Measurements from ENCODE around the gene EPOP. TPM values are rescaled to one million over a fixed set of nuclear protein-coding genes. Genes with fewer than 3 reads are reported as not detected.

Gene EPOP
- total RNA-seq, 2 experiments from 2014 or later: 11.8 to 27.2 TPM

- Histone ChIP-seq H3K4me2 (ENCODE audit: low read length) (peak overlapping the region; percentile 94), H3K79me2 (ENCODE audit: insufficient read depth, low read depth, low read length) (no peaks in the 10 kb centered on the region), H3K9me3 (ENCODE audit: low read length) (no peaks in the 10 kb centered on the region), H4K20me1 (ENCODE audit: insufficient read depth, low read length) (no peaks in the 10 kb centered on the region), H3K36me3 (ENCODE audit: insufficient read depth, low read length) (no peaks in the 10 kb centered on the region), H2AFZ (ENCODE audit: low read length) (peak overlapping the region; percentile 60), H3K4me1 (ENCODE audit: insufficient read depth, low read length, poor library complexity, severe bottlenecking) (peaks cover 37% of the 10 kb centered on the region), H3K9me2 (ENCODE audit: insufficient read depth, low read length) (no peaks in the 10 kb centered on the region), H3K4me3 (ENCODE audit: low read depth, low read length, poor library complexity, severe bottlenecking) (peak overlapping the region; percentile 83), H3K27ac (ENCODE audit: low read depth, low read length, poor library complexity, severe bottlenecking) (peak overlapping the region; percentile 31)
- DNase-seq (ENCODE audit: low spot score): peak; percentile 56
- TSS peak; percentile 65 for BruUV-seq (replicated peaks)
- POLR2A ChIA-PET: no interaction called here
- intact Hi-C loops (cut with micrococcal nuclease; ENCODE audit: unreplicated experiment): no loop called here
- CTCF ChIA-PET (ENCODE audit: unreplicated experiment): no interaction called here
- TF ChIP-seq EZH2phosphoT487 (IDR thresholded peaks at IDR 0.05; ENCODE audit: borderline replicate concordance, low read depth, low read length) (no peak), CTCF (conservative IDR thresholded peaks at IDR 0.05; ENCODE audit: low read length) (peak; percentile 72)
Observed at GRCh38 chr17:38674014-38674748, 576 bp downstream of the EPOP start.

- Histone ChIP-seq H3K4me1 (ENCODE audit: insufficient read depth, low read length, poor library complexity, severe bottlenecking) (peaks cover 37% of the 10 kb centered on the region), H3K36me3 (ENCODE audit: insufficient read depth, low read length) (no peaks in the 10 kb centered on the region), H3K9me3 (ENCODE audit: low read length) (no peaks in the 10 kb centered on the region), H3K79me2 (ENCODE audit: insufficient read depth, low read depth, low read length) (no peaks in the 10 kb centered on the region), H3K4me3 (ENCODE audit: low read depth, low read length, poor library complexity, severe bottlenecking) (peak overlapping the region; percentile 83), H2AFZ (ENCODE audit: low read length) (no peak overlapping the region), H3K9me2 (ENCODE audit: insufficient read depth, low read length) (no peaks in the 10 kb centered on the region), H3K27ac (ENCODE audit: low read depth, low read length, poor library complexity, severe bottlenecking) (no peak overlapping the region), H3K4me2 (ENCODE audit: low read length) (peak overlapping the region; percentile 94), H4K20me1 (ENCODE audit: insufficient read depth, low read length) (no peaks in the 10 kb centered on the region)
- no TSS peak for BruUV-seq (replicated peaks)
- CTCF ChIA-PET (ENCODE audit: unreplicated experiment): no interaction called here
- no peak for DNase-seq (ENCODE audit: low spot score)
- no peak for TF ChIP-seq EZH2phosphoT487 (IDR thresholded peaks at IDR 0.05; ENCODE audit: borderline replicate concordance, low read depth, low read length)
- no peak for TF ChIP-seq CTCF (conservative IDR thresholded peaks at IDR 0.05; ENCODE audit: low read length)
- intact Hi-C loops (cut with micrococcal nuclease; ENCODE audit: unreplicated experiment): no loop called here
- POLR2A ChIA-PET: no interaction called here
Observed at GRCh38 chr17:38673707-38674013, 1.1 kb downstream of the EPOP start.

Measured in OCI-LY7 (cell line).